NCI-H2196 (cell line): ENCODE data around the gene SIDT2.

Experiments
- DNase-seq: peaks from one replicate; lab custom pipeline; 2025; ENCODE audit not compliant: unreplicated experiment; lab: John Stamatoyannopoulos, UW

The SIDT2 gene

GRCh38 chr11:117220999-117221774 lies 42.6 kb downstream of the SIDT2 start:
- DNase-seq: peak; percentile 20

GRCh38 chr11:117221775-117222517 lies 43.4 kb downstream of the SIDT2 start:
- peak; percentile 85 for DNase-seq

GRCh38 chr11:117222991-117223740 lies 44.6 kb downstream of the SIDT2 start:
- no peak for DNase-seq

- DNase-seq: no peak
Observed at GRCh38 chr11:117223741-117224689, 45.5 kb downstream of the SIDT2 start.

- no peak for DNase-seq
Observed at GRCh38 chr11:117225553-117226170, 47.1 kb downstream of the SIDT2 start.

GRCh38 chr11:117226388-117227385 lies 48.1 kb downstream of the SIDT2 start:
- peak; percentile 72 for DNase-seq

GRCh38 chr11:117228091-117228490 lies 49.5 kb downstream of the SIDT2 start:
- no peak for DNase-seq

GRCh38 chr11:117229411-117229810 lies 50.9 kb downstream of the SIDT2 start:
- no peak for DNase-seq

GRCh38 chr11:117229931-117230285 lies 51.4 kb downstream of the SIDT2 start:
- DNase-seq: no peak

- DNase-seq: no peak
Observed at GRCh38 chr11:117230286-117230961, 51.9 kb downstream of the SIDT2 start.

- no peak for DNase-seq
Observed at GRCh38 chr11:117230999-117231841, 52.7 kb downstream of the SIDT2 start.

- no peak for DNase-seq
Observed at GRCh38 chr11:117231842-117232091, 53.2 kb downstream of the SIDT2 start, which contains the start of gene PCSK7. PCSK7 (minus strand) TSS chr11:117232073; CDS start chr11:117229844, 2,229 bp downstream.

- peak; percentile 86 for DNase-seq
Observed at GRCh38 chr11:117232092-117232878, 53.7 kb downstream of the SIDT2 start, which contains the start of gene RNF214. RNF214 (plus strand) TSS chr11:117232671; CDS start chr11:117234273, 1,602 bp downstream.

GRCh38 chr11:117232911-117233409 lies 54.4 kb downstream of the SIDT2 start:
- no peak for DNase-seq

GRCh38 chr11:117238221-117238620 lies 59.7 kb downstream of the SIDT2 start:
- no peak for DNase-seq

- no peak for DNase-seq
Observed at GRCh38 chr11:117239295-117239694, 60.8 kb downstream of the SIDT2 start.
